WI38 (cell line): Measurements from ENCODE around the gene FOXN3.

Experiments
- H3K4me3 ChIP-seq: 2 replicates; pipeline ENCODE4 v1.5.1; 2011; ENCODE audit warnings: low read depth, mild to moderate bottlenecking, control low read depth, low read length
- CTCF ChIP-seq: IDR thresholded peaks from 2 replicates; pipeline ENCODE4 v1.5.1; 2012; ENCODE audit warnings: low read depth, mild to moderate bottlenecking, control low read depth, low read length

Gene FOXN3

GRCh38 chr14:89407856-89408255 lies 9.2 kb downstream of the FOXN3 start:
- TF ChIP-seq CTCF: no peak
- H3K4me3 ChIP-seq: no peak overlapping the region

- no peak overlapping the region for H3K4me3 ChIP-seq
- TF ChIP-seq CTCF: no peak
Measured at GRCh38 chr14:89406941-89407340, 10.1 kb downstream of the FOXN3 start.

GRCh38 chr14:89406361-89406760 lies 10.7 kb downstream of the FOXN3 start:
- TF ChIP-seq CTCF: no peak

GRCh38 chr14:89405712-89406111 lies 11.3 kb downstream of the FOXN3 start:
- TF ChIP-seq CTCF: no peak
- H3K4me3 ChIP-seq: no peak overlapping the region

More at GRCh38 chr14:89406361-89406760, 10.7 kb downstream of the FOXN3 start:
- H3K4me3 ChIP-seq: no peak overlapping the region

- H3K4me3 ChIP-seq: no peak overlapping the region
- no peak for TF ChIP-seq CTCF
Measured at GRCh38 chr14:89402363-89402762, 14.7 kb downstream of the FOXN3 start.

GRCh38 chr14:89401761-89402160 lies 15.3 kb downstream of the FOXN3 start:
- H3K4me3 ChIP-seq: no peak overlapping the region

GRCh38 chr14:89401241-89401640 lies 15.8 kb downstream of the FOXN3 start:
- no peak overlapping the region for H3K4me3 ChIP-seq
- TF ChIP-seq CTCF: no peak

More at GRCh38 chr14:89401761-89402160, 15.3 kb downstream of the FOXN3 start:
- no peak for TF ChIP-seq CTCF
